ENCODE data around the gene SMIM20.

The SMIM20 gene

GRCh38 chr4:25879991-25880651, 33.9 kb upstream of the SMIM20 start:
- H3K27me3 ChIP-seq (ENCODE audit: control insufficient read depth in 3 of 3, insufficient read depth in 3 of 3, low read depth in 1 of 3, low read length in 3 of 3): no peaks in the 10 kb centered on the region
- no peak overlapping the region for H3K27ac ChIP-seq (replicated peaks; ENCODE audit: low read length)
- H3K4me2 ChIP-seq (ENCODE audit: insufficient read depth, low read length, poor library complexity, severe bottlenecking): no peak overlapping the region
- H3K23ac ChIP-seq (ENCODE audit: low read depth, low read length, poor library complexity): no peak overlapping the region
- H2BK120ac ChIP-seq (ENCODE audit: low read depth, low read length): no peak overlapping the region
- H3K9ac ChIP-seq (ENCODE audit: low read depth, low read length, poor library complexity): no peak overlapping the region
- no peak overlapping the region for H3K18ac ChIP-seq (ENCODE audit: low read length)
- H3K4me1 ChIP-seq (ENCODE audit: control insufficient read depth in 2 of 2, insufficient read depth in 1 of 2, low read depth in 1 of 2, low read length in 2 of 2): peaks cover 4% of the 10 kb centered on the region in 2 donors
- no peak overlapping the region for H3K14ac ChIP-seq (ENCODE audit: low read length)
- no CpG with 5 or more reads among the region's 7 CpGs for WGBS, 2 donors (ENCODE audit: extremely low coverage in 2 of 2, insufficient read length in 2 of 2, insufficient replicate concordance in 1 of 2)
- no peaks in the 10 kb centered on the region for H3K79me1 ChIP-seq (ENCODE audit: low read depth, low read length)
- H4K91ac ChIP-seq (ENCODE audit: low read depth, low read length, poor library complexity): no peak overlapping the region
- DNase-seq (ENCODE audit: low spot score): no peak
- no peak overlapping the region for H2AK5ac ChIP-seq (ENCODE audit: low read depth, low read length)
- no peak overlapping the region for H2AFZ ChIP-seq (ENCODE audit: low read length)
- H2BK15ac ChIP-seq (ENCODE audit: low read length): no peak overlapping the region
- no peaks in the 10 kb centered on the region for H3K9me3 ChIP-seq (replicated peaks in 1 of 2; ENCODE audit: control insufficient read depth in 2 of 2, insufficient read depth in 1 of 2, low read depth in 1 of 2, low read length in 2 of 2)
- no peak overlapping the region for H3K4me3 ChIP-seq (ENCODE audit: low read length in 2 of 2)
- H2BK12ac ChIP-seq (ENCODE audit: low read length): no peak overlapping the region
- no peak overlapping the region for H2BK5ac ChIP-seq (ENCODE audit: low read length)
- H4K8ac ChIP-seq (ENCODE audit: low read depth, low read length): no peak overlapping the region
- no peaks in the 10 kb centered on the region for H3K36me3 ChIP-seq (replicated peaks in 1 of 2; ENCODE audit: control insufficient read depth in 2 of 2, insufficient read depth in 2 of 2, low read length in 2 of 2)
- no peak overlapping the region for H3K4ac ChIP-seq (ENCODE audit: low read length)

DNA sequence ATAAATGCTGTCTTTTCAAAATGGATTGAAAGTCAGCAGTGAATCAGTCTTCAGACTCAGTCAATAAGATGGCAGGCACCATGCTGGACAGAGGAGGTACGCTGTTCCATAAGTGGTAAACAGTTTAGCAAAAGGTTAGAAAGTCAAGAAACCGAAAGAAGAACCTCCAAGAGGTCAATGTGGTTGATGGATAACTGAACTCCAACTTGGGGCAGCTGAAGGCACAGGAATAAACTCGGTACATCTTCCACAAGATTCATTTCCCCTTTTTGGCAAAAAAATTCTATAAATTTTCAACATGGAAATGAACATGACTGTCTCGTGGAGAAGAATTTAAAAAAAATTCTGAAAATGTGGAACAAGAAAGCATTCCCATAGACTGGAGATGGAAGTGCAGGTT, 32.8 kb upstream of the SMIM20 start:
- H3K9ac ChIP-seq (ENCODE audit: low read depth, low read length, poor library complexity): no peak overlapping the region
- H3K27ac ChIP-seq (replicated peaks; ENCODE audit: low read length): no peak overlapping the region
- no peak overlapping the region for H2AFZ ChIP-seq (ENCODE audit: low read length)
- H3K4me2 ChIP-seq (ENCODE audit: insufficient read depth, low read length, poor library complexity, severe bottlenecking): no peak overlapping the region
- no peak overlapping the region for H3K4me3 ChIP-seq (ENCODE audit: low read length in 2 of 2)
- H3K18ac ChIP-seq (ENCODE audit: low read length): no peak overlapping the region
- no peak overlapping the region for H3K14ac ChIP-seq (ENCODE audit: low read length)
- no peak overlapping the region for H2BK12ac ChIP-seq (ENCODE audit: low read length)
- H3K23ac ChIP-seq (ENCODE audit: low read depth, low read length, poor library complexity): no peak overlapping the region
- no peak overlapping the region for H3K4ac ChIP-seq (ENCODE audit: low read length)
- H2BK120ac ChIP-seq (ENCODE audit: low read depth, low read length): no peak overlapping the region
- peaks cover 4% of the 10 kb centered on the region in 2 donors for H3K4me1 ChIP-seq (ENCODE audit: control insufficient read depth in 2 of 2, insufficient read depth in 1 of 2, low read depth in 1 of 2, low read length in 2 of 2)
- H3K27me3 ChIP-seq (ENCODE audit: control insufficient read depth in 3 of 3, insufficient read depth in 3 of 3, low read depth in 1 of 3, low read length in 3 of 3): no peaks in the 10 kb centered on the region
- no peaks in the 10 kb centered on the region for H3K36me3 ChIP-seq (replicated peaks in 1 of 2; ENCODE audit: control insufficient read depth in 2 of 2, insufficient read depth in 2 of 2, low read length in 2 of 2)
- H4K91ac ChIP-seq (ENCODE audit: low read depth, low read length, poor library complexity): no peak overlapping the region
- H4K8ac ChIP-seq (ENCODE audit: low read depth, low read length): no peak overlapping the region
- no peak overlapping the region for H2AK5ac ChIP-seq (ENCODE audit: low read depth, low read length)
- H3K9me3 ChIP-seq (replicated peaks in 1 of 2; ENCODE audit: control insufficient read depth in 2 of 2, insufficient read depth in 1 of 2, low read depth in 1 of 2, low read length in 2 of 2): no peaks in the 10 kb centered on the region
- DNase-seq (ENCODE audit: low spot score): no peak
- no peak overlapping the region for H2BK5ac ChIP-seq (ENCODE audit: low read length)
- H2BK15ac ChIP-seq (ENCODE audit: low read length): no peak overlapping the region
- WGBS, 2 donors (ENCODE audit: extremely low coverage in 2 of 2, insufficient read length in 2 of 2, insufficient replicate concordance in 1 of 2): no CpG with 5 or more reads among the region's 4 CpGs
- no peaks in the 10 kb centered on the region for H3K79me1 ChIP-seq (ENCODE audit: low read depth, low read length)

DNA sequence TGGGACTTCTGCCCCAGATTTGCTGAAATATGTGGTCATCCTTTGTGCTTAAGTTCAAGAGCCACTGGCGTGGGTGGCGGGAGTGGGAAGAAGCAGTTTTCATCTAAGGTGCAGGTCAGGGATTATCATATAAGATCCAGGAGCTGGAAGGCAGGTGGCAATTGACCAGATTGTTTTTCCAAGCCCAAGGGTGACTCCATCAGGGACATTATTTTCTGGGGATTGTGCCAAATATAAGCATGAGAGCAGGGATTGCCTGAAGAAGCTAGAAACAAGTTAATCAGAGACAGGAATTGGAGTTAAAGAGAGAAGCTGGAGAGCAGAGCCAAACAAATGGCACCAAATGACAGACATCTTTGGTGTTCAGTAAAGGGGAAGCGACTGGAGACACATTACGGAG, 31.8 kb upstream of the SMIM20 start:
- H3K23ac ChIP-seq (ENCODE audit: low read depth, low read length, poor library complexity): no peak overlapping the region
- no peak overlapping the region for H3K14ac ChIP-seq (ENCODE audit: low read length)
- no peak overlapping the region for H2BK15ac ChIP-seq (ENCODE audit: low read length)

GRCh38 chr4:25883565-25883964, 30.5 kb upstream of the SMIM20 start:
- Histone ChIP-seq H2BK15ac (ENCODE audit: low read length) (no peak overlapping the region), H3K79me1 (ENCODE audit: low read depth, low read length) (no peaks in the 10 kb centered on the region), H2BK5ac (ENCODE audit: low read length) (no peak overlapping the region), H3K9me3 (replicated peaks in 1 of 2; ENCODE audit: control insufficient read depth in 2 of 2, insufficient read depth in 1 of 2, low read depth in 1 of 2, low read length in 2 of 2) (no peaks in the 10 kb centered on the region), H3K9ac (ENCODE audit: low read depth, low read length, poor library complexity) (no peak overlapping the region), H3K23ac (ENCODE audit: low read depth, low read length, poor library complexity) (no peak overlapping the region), H3K36me3 (replicated peaks in 1 of 2; ENCODE audit: control insufficient read depth in 2 of 2, insufficient read depth in 2 of 2, low read length in 2 of 2) (no peaks in the 10 kb centered on the region), H4K8ac (ENCODE audit: low read depth, low read length) (no peak overlapping the region), H3K4ac (ENCODE audit: low read length) (no peak overlapping the region), H2AFZ (ENCODE audit: low read length) (no peak overlapping the region), H2BK12ac (ENCODE audit: low read length) (no peak overlapping the region), H3K18ac (ENCODE audit: low read length) (no peak overlapping the region), H2BK120ac (ENCODE audit: low read depth, low read length) (no peak overlapping the region), H3K4me2 (ENCODE audit: insufficient read depth, low read length, poor library complexity, severe bottlenecking) (no peak overlapping the region), H2AK5ac (ENCODE audit: low read depth, low read length) (no peak overlapping the region), H3K4me1 (ENCODE audit: control insufficient read depth in 2 of 2, insufficient read depth in 1 of 2, low read depth in 1 of 2, low read length in 2 of 2) (peaks cover 4 to 6% of the 10 kb centered on the region in 2 donors), H3K27ac (replicated peaks; ENCODE audit: low read length) (no peak overlapping the region), H3K27me3 (ENCODE audit: control insufficient read depth in 3 of 3, insufficient read depth in 3 of 3, low read depth in 1 of 3, low read length in 3 of 3) (no peaks in the 10 kb centered on the region), H3K4me3 (ENCODE audit: low read length in 2 of 2) (no peak overlapping the region), H4K91ac (ENCODE audit: low read depth, low read length, poor library complexity) (no peak overlapping the region), H3K14ac (ENCODE audit: low read length) (no peak overlapping the region)
- no CpG with 5 or more reads among the region's 2 CpGs for WGBS, 2 donors (ENCODE audit: extremely low coverage in 2 of 2, insufficient read length in 2 of 2, insufficient replicate concordance in 1 of 2)
- DNase-seq (ENCODE audit: low spot score): no peak

More for the DNA sequence above, 31.8 kb upstream of the SMIM20 start:
- no CpG with 5 or more reads among the region's 4 CpGs for WGBS, 2 donors (ENCODE audit: extremely low coverage in 2 of 2, insufficient read length in 2 of 2, insufficient replicate concordance in 1 of 2)
- Histone ChIP-seq H4K8ac (ENCODE audit: low read depth, low read length) (no peak overlapping the region), H3K4me1 (ENCODE audit: control insufficient read depth in 2 of 2, insufficient read depth in 1 of 2, low read depth in 1 of 2, low read length in 2 of 2) (peaks cover 4 to 6% of the 10 kb centered on the region in 2 donors), H3K4ac (ENCODE audit: low read length) (no peak overlapping the region), H2BK12ac (ENCODE audit: low read length) (no peak overlapping the region), H3K27me3 (ENCODE audit: control insufficient read depth in 3 of 3, insufficient read depth in 3 of 3, low read depth in 1 of 3, low read length in 3 of 3) (no peaks in the 10 kb centered on the region), H3K79me1 (ENCODE audit: low read depth, low read length) (no peaks in the 10 kb centered on the region), H2AK5ac (ENCODE audit: low read depth, low read length) (no peak overlapping the region), H3K27ac (replicated peaks; ENCODE audit: low read length) (no peak overlapping the region), H2BK5ac (ENCODE audit: low read length) (no peak overlapping the region), H3K36me3 (replicated peaks in 1 of 2; ENCODE audit: control insufficient read depth in 2 of 2, insufficient read depth in 2 of 2, low read length in 2 of 2) (no peaks in the 10 kb centered on the region), H3K18ac (ENCODE audit: low read length) (no peak overlapping the region), H3K9ac (ENCODE audit: low read depth, low read length, poor library complexity) (no peak overlapping the region), H2AFZ (ENCODE audit: low read length) (no peak overlapping the region), H4K91ac (ENCODE audit: low read depth, low read length, poor library complexity) (no peak overlapping the region), H3K9me3 (replicated peaks in 1 of 2; ENCODE audit: control insufficient read depth in 2 of 2, insufficient read depth in 1 of 2, low read depth in 1 of 2, low read length in 2 of 2) (no peaks in the 10 kb centered on the region), H3K4me3 (ENCODE audit: low read length in 2 of 2) (no peak overlapping the region), H3K4me2 (ENCODE audit: insufficient read depth, low read length, poor library complexity, severe bottlenecking) (no peak overlapping the region), H2BK120ac (ENCODE audit: low read depth, low read length) (no peak overlapping the region)
- no peak for DNase-seq (ENCODE audit: low spot score)
